WTC11 (cell line): ENCODE results near the gene HAUS5.

ENCODE experiments used
- CTCF ChIP-seq: fragments of 200-600 bp; IDR thresholded peaks from 2 replicates; pipeline ENCODE4 v1.8.0; 2022; ENCODE audit warnings: antibody characterized with exemption
- ESRRA ChIP-seq: sonication (generic); formaldehyde crosslinking; IDR thresholded peaks from 2 replicates; pipeline ENCODE4 v1.8.1; 2022; ENCODE audit warnings: mild to moderate bottlenecking, missing genetic modification reagents, borderline replicate concordance
- FOXJ3 ChIP-seq: sonication (generic); formaldehyde crosslinking; IDR thresholded peaks from 2 replicates; pipeline ENCODE4 v1.9.0; 2021; ENCODE audit warnings: missing genetic modification reagents, mild to moderate bottlenecking, borderline replicate concordance
- FOXK1 ChIP-seq: sonication (generic); formaldehyde crosslinking; IDR thresholded peaks from 2 replicates; pipeline ENCODE4 v1.8.0; 2022; ENCODE audit warnings: mild to moderate bottlenecking, moderate library complexity, missing genetic modification reagents
- KAT7 ChIP-seq: sonication (generic); formaldehyde crosslinking; IDR thresholded peaks from 2 replicates; pipeline ENCODE4 v1.8.1; 2023; ENCODE audit warnings: missing genetic modification reagents, mild to moderate bottlenecking, borderline replicate concordance
- SMAD3 ChIP-seq: sonication (generic); formaldehyde crosslinking; IDR thresholded peaks from 2 replicates; pipeline ENCODE4 v1.8.0; 2022; ENCODE audit warnings: missing genetic modification reagents, mild to moderate bottlenecking, borderline replicate concordance
- TCF7 ChIP-seq: sonication (generic); formaldehyde crosslinking; IDR thresholded peaks from 2 replicates; pipeline ENCODE4 v1.8.0; 2022; ENCODE audit warnings: mild to moderate bottlenecking, low read depth, missing genetic modification reagents, moderate library complexity
- TEAD4 ChIP-seq: sonication (generic); formaldehyde crosslinking; IDR thresholded peaks from 2 replicates; pipeline ENCODE4 v1.8.0; 2022; ENCODE audit warnings: mild to moderate bottlenecking, missing genetic modification reagents
- ZNF281 ChIP-seq: sonication (generic); formaldehyde crosslinking; IDR thresholded peaks from 2 replicates; pipeline ENCODE4 v1.8.0; 2023; ENCODE audit warnings: mild to moderate bottlenecking, missing genetic modification reagents
- TF ChIP-seq, protein P1 (sequence below): sonication (generic); formaldehyde crosslinking; IDR thresholded peaks from 2 replicates; pipeline ENCODE4 v1.8.0; 2022; ENCODE audit warnings: mild to moderate bottlenecking, missing genetic modification reagents
- TF ChIP-seq, protein P2 (sequence below): sonication (generic); formaldehyde crosslinking; conservative IDR thresholded peaks from 2 replicates; pipeline ENCODE4 v1.8.1; 2022; ENCODE audit warnings: mild to moderate bottlenecking, missing genetic modification reagents
- TF ChIP-seq, protein P3 (sequence below): sonication (generic); formaldehyde crosslinking; IDR thresholded peaks from 2 replicates; pipeline ENCODE4 v1.8.1; 2022; ENCODE audit warnings: low read depth, missing genetic modification reagents, borderline replicate concordance

DNA sequence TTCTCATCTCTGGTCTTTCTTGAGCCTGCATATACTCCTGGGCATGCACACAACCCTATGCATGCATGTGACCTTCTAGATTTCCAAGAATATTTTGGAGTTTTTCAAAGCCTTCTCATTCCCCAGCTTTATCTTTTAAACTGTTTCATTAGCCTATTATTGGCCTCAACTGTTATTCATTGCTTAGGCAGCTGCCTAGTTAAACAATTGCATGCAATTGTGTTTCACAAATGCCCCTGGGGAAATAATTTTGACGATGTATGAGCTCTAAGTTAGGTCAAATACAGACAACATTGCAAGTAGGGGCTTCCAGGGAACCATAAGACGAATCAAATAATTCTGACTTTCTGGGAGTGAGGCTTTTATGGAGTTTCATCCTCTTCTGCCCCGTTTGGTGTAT is 51.4 kb downstream of the HAUS5 start:
- TF ChIP-seq CTCF (no peak), FOXK1 (CRISPR knock-in tag) (no peak), TCF7 (CRISPR knock-in tag) (no peak), FOXJ3 (CRISPR knock-in tag) (no peak), ZNF281 (no peak), ESRRA (CRISPR knock-in tag) (no peak), SMAD3 (CRISPR knock-in tag) (no peak), KAT7 (CRISPR knock-in tag) (no peak), TEAD4 (CRISPR knock-in tag) (no peak)
- TF ChIP-seq, protein P1, sequence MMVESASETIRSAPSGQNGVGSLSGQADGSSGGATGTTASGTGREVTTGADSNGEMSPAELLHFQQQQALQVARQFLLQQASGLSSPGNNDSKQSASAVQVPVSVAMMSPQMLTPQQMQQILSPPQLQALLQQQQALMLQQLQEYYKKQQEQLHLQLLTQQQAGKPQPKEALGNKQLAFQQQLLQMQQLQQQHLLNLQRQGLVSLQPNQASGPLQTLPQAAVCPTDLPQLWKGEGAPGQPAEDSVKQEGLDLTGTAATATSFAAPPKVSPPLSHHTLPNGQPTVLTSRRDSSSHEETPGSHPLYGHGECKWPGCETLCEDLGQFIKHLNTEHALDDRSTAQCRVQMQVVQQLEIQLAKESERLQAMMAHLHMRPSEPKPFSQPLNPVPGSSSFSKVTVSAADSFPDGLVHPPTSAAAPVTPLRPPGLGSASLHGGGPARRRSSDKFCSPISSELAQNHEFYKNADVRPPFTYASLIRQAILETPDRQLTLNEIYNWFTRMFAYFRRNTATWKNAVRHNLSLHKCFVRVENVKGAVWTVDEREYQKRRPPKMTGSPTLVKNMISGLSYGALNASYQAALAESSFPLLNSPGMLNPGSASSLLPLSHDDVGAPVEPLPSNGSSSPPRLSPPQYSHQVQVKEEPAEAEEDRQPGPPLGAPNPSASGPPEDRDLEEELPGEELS = no peak
- TF ChIP-seq, protein P2, sequence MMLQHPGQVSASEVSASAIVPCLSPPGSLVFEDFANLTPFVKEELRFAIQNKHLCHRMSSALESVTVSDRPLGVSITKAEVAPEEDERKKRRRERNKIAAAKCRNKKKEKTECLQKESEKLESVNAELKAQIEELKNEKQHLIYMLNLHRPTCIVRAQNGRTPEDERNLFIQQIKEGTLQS = no peak
- TF ChIP-seq, protein P3, sequence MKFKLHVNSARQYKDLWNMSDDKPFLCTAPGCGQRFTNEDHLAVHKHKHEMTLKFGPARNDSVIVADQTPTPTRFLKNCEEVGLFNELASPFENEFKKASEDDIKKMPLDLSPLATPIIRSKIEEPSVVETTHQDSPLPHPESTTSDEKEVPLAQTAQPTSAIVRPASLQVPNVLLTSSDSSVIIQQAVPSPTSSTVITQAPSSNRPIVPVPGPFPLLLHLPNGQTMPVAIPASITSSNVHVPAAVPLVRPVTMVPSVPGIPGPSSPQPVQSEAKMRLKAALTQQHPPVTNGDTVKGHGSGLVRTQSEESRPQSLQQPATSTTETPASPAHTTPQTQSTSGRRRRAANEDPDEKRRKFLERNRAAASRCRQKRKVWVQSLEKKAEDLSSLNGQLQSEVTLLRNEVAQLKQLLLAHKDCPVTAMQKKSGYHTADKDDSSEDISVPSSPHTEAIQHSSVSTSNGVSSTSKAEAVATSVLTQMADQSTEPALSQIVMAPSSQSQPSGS (CRISPR knock-in tag) = no peak
